ENCODE results near the gene SAMD10. TPM values are rescaled to one million over a fixed set of nuclear protein-coding genes. Genes with fewer than 3 reads are reported as not detected.
A peak's percentile ranks its signal among the peaks of the same experiment; 100 is the strongest.

SAMD10 gene
- total and polyA plus RNA-seq, 2 of the 8 experiments (the other 6 are each of a cell fraction or from before 2014, with no cell fraction given) = 3.0 to 5.2 TPM

DNA sequence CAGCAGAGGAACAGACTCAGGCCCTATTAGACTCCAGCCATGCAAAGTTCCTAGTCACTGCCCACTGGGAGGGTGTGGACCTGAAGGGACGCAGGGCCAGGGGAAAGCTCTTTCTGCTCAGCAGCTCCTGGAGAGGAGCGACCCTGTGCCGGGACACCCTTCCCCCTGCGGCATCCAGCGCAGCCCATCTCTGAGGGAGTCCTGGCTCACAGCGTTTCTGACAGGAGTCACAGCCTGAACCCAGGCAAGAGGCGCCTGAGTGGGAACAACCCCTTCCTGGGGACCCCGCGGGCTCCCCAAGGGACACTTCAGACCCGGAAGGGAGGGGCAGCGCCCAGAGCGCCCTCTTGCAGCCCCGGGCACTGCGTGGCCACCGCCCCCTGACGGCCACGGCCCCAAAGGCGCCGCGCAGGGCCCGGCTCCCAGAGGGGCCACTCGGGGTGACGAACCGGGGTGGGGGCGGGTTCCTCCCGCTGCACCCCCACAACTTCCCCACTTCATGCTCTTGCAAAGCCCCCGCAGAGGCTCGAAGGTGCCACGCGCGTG, 24.1 kb downstream of the SAMD10 start:
- Histone ChIP-seq H2BK20ac (ENCODE audit: low read length) (no peak overlapping the region), H3K4ac (replicated peaks; ENCODE audit: insufficient read length, low read depth, low read length) (no peak overlapping the region), H3K23me2 (ENCODE audit: low read depth, low read length) (peaks cover 8% of the 10 kb centered on the region; the same call in 1 of the 2 replicates), H3K4me3 (ENCODE audit: extremely low read depth in 1 of 4, insufficient read depth in 2 of 4, low read depth in 3 of 4, low read length in 4 of 4) (peak overlapping the region; percentile 94 to 98 (median 96)), H2AFZ (ENCODE audit: low read length) (no peak overlapping the region), H3K79me1 (ENCODE audit: low read depth, low read length) (peaks cover 29% of the 10 kb centered on the region), H3K23ac (ENCODE audit: insufficient read length) (no peak overlapping the region), H4K5ac (ENCODE audit: insufficient read length, low read depth, low read length) (no peak overlapping the region), H3K56ac (replicated peaks; ENCODE audit: insufficient read length, low read depth, low read length) (peak overlapping the region; percentile 32), H3K27ac (ENCODE audit: low read depth, low read length) (0 out of 2 replicates have a peak overlapping the region, but pooled peaks have one; percentile 69), H3K36me3 (ENCODE audit: control insufficient read depth in 2 of 4, insufficient read depth in 4 of 4, low read length in 3 of 4) (peaks cover 0 to 6% (median 3%) of the 10 kb centered on the region in 4 experiments; a peak in 3 of 8 replicates), H3K4me2 (ENCODE audit: insufficient read depth in 1 of 2, low read depth in 2 of 2, low read length in 2 of 2) (peak overlapping the region; percentile 61 to 73), H4K91ac (replicated peaks; ENCODE audit: insufficient read length, low read length) (no peak overlapping the region), H4K20me1 (replicated peaks in 1 of 2; ENCODE audit: control insufficient read depth in 1 of 2, insufficient read depth in 2 of 2, low read length in 2 of 2) (peaks cover 10 to 26% of the 10 kb centered on the region in 2 experiments), H3K14ac (ENCODE audit: insufficient read length) (no peak overlapping the region), H3K79me2 (ENCODE audit: control insufficient read depth in 1 of 2, insufficient read depth in 2 of 2, low read length in 2 of 2) (peaks cover 17 to 52% of the 10 kb centered on the region in 2 experiments; a peak in 3 of 4 replicates), H2AK5ac (ENCODE audit: low read depth, low read length) (no peak overlapping the region), H2BK15ac (ENCODE audit: low read length) (0 out of 2 replicates have a peak overlapping the region, but pooled peaks have one; percentile 29), H2BK120ac (replicated peaks; ENCODE audit: low read depth, low read length) (no peak overlapping the region), H3K9ac (replicated peaks in 1 of 4; ENCODE audit: extremely low read depth in 1 of 4, low read depth in 3 of 4, low read length in 3 of 4) (peak overlapping the region; percentile 47 to 90 (median 85); a peak in 6 of 7 replicates), H3K18ac (ENCODE audit: extremely low read depth, low read length) (no peak overlapping the region), H4K8ac (ENCODE audit: extremely low read depth, insufficient read depth, low read length) (0 out of 2 replicates have a peak overlapping the region, but pooled peaks have one; percentile 1), H3K9me3 (ENCODE audit: insufficient read depth in 2 of 2, low read depth in 1 of 2, low read length in 1 of 2) (no peaks in the 10 kb centered on the region), H3K4me1 (replicated peaks in 1 of 4; ENCODE audit: control insufficient read depth in 3 of 4, insufficient read depth in 4 of 4, low read length in 3 of 4) (peaks cover 0 to 19% (median 12%) of the 10 kb centered on the region in 4 experiments; a peak in 6 of 7 replicates), H3K27me3 (replicated peaks in 1 of 4; ENCODE audit: control insufficient read depth in 3 of 4, extremely low read depth in 1 of 4, insufficient read depth in 3 of 4, low read length in 3 of 4) (no peaks in the 10 kb centered on the region), H2BK12ac (ENCODE audit: low read depth, low read length) (no peak overlapping the region), H2BK5ac (ENCODE audit: low read depth, low read length) (peak overlapping the region; percentile 97; the same call in 1 of the 2 replicates)
- WGBS, 2 experiments (ENCODE audit: extremely low coverage in 1 of 2, insufficient coverage in 1 of 2, insufficient read length in 1 of 2, insufficient replicate concordance in 2 of 2, low coverage in 1 of 2, low lambda C conversion rate in 2 of 2, missing lambda C conversion rate in 1 of 2) = 17% methylated on average over 20 of the region's 31 CpGs; no CpG with 5 or more reads in 1 of the 2 experiments
- no peak for FAIRE-seq
- CTCF ChIA-PET (ENCODE audit: partially characterized antibody) = interaction anchor here (0.6 to 2.9 kb wide), 9 partner anchors 16 to 503 kb away, joined by 3 to 14 read pairs (median 4); no protein-coding TSS in a partner anchor
- peak in 1 of 2 experiments; percentile 68 for DNase-seq (ENCODE audit: low read depth in 1 of 2, low spot score in 2 of 2)
- POLR2A ChIA-PET (ENCODE audit: partially characterized antibody) = interaction anchor here (0.8 to 4.0 kb wide), 6 partner anchors 12 to 256 kb away, joined by 3 to 68 read pairs (median 4); partner anchors contain the start of genes PRPF6 and TPD52L2
- TF ChIP-seq SAP30 (IDR thresholded peaks at IDR 0.05; ENCODE audit: insufficient read depth, insufficient replicate concordance, low read length) (no peak), RAD21 (IDR thresholded peaks at IDR 0.05 in 1 of 2, conservative IDR thresholded peaks at IDR 0.05 in 1 of 2; ENCODE audit: low read depth in 2 of 2, low read length in 2 of 2) (peak in 1 of 2 experiments; percentile 38; a peak in 2 of 4 replicates), TEAD4 (IDR thresholded peaks at IDR 0.05; ENCODE audit: low read depth, low read length) (no peak), BRCA1 (IDR thresholded peaks at IDR 0.05; ENCODE audit: low read depth, low read length) (no peak), ZNF274 (IDR thresholded peaks at IDR 0.05; ENCODE audit: borderline replicate concordance, extremely low read depth, low read length) (no peak), HDAC2 (IDR thresholded peaks at IDR 0.05; ENCODE audit: borderline replicate concordance in 1 of 2, low read depth in 2 of 2, low read length in 2 of 2) (0 out of 4 replicates have a peak, but pooled peaks of 1 of the 2 experiments have one; percentile 75), CTCF (IDR thresholded peaks at IDR 0.05; ENCODE audit: control extremely low read depth in 1 of 3, insufficient read depth in 1 of 3, low read depth in 1 of 3, low read length in 3 of 3) (peak in 2 of 3 experiments; percentile 14 to 49; a peak in 3 of 4 replicates)

All from H1 (cell line).